ENCODE measurements around the gene ENTPD2.

GRCh38 chr9:137006116-137007003 lies 47.5 kb downstream of the ENTPD2 start:
- TF ChIP-seq POLR2A (IDR thresholded peaks at IDR 0.05) (no peak), CTCF (IDR thresholded peaks at IDR 0.05) (no peak)
